K562 (cell line): ENCODE data around the gene KDM4C. TPM values are rescaled to one million over a fixed set of nuclear protein-coding genes. Genes with fewer than 3 reads are reported as not detected.

ENCODE experiments used
- BCL6 ChIP-seq: fragments of 250-450 bp; sonication (Bioruptor Pico); IDR thresholded peaks from 2 replicates; pipeline ENCODE4 v1.4.0; 2020
- CREB1 ChIP-seq, 2 experiments: sonication (generic) in 1 of 2; formaldehyde crosslinking in 1 of 2; IDR thresholded peaks; 2 replicates each; pipeline versions ENCODE4 v1.6.1 to v1.8.0; 2012 to 2022; ENCODE audit warnings: inconsistent platforms in 1 of 2, mild to moderate bottlenecking in 1 of 2, missing genetic modification reagents in 1 of 2, moderate library complexity in 1 of 2
- ELK1 ChIP-seq: sonication (generic); formaldehyde crosslinking; IDR thresholded peaks from 2 replicates; pipeline ENCODE4 v1.8.1; 2022; ENCODE audit warnings: missing genetic modification reagents
- FOXJ2 ChIP-seq: fragments of 200-800 bp; sonication (Bioruptor generic); IDR thresholded peaks from 2 replicates; pipeline ENCODE4 v1.6.1; 2016; ENCODE audit warnings: missing genetic modification characterization, missing compliant biosample characterization
- FOXJ3 ChIP-seq: sonication (generic); formaldehyde crosslinking; IDR thresholded peaks from 2 replicates; pipeline ENCODE4 v1.4.0; 2020; ENCODE audit warnings: mild to moderate bottlenecking, missing genetic modification reagents
- RAD51 ChIP-seq: fragments of 450-650 bp; IDR thresholded peaks from 2 replicates; pipeline ENCODE4 v1.7.1; 2016; ENCODE audit warnings: low read depth, mild to moderate bottlenecking, borderline replicate concordance
- REST ChIP-seq, 2 experiments: fragments of 450-650 bp; formaldehyde crosslinking in 1 of 2; IDR thresholded peaks; 2 replicates each; pipeline versions ENCODE4 v1.4.0 to v1.6.1; 2014 to 2020; ENCODE audit warnings: mild to moderate bottlenecking in 2 of 2, borderline replicate concordance in 1 of 2, low read depth in 1 of 2
- SPI1 ChIP-seq: IDR thresholded peaks from 2 replicates; pipeline ENCODE4 v1.6.1; 2011; ENCODE audit warnings: low read depth, low read length, control low read depth, borderline replicate concordance
- TFAM ChIP-seq: fragments of 250-450 bp; sonication (Bioruptor Pico); conservative IDR thresholded peaks from 2 replicates; pipeline ENCODE4 v1.5.0; 2021; ENCODE audit warnings: mild to moderate bottlenecking, moderate library complexity
- VEZF1 ChIP-seq: fragments of 200-800 bp; sonication (Bioruptor generic); IDR thresholded peaks from 2 replicates; pipeline ENCODE4 v1.6.1; 2017; ENCODE audit warnings: missing genetic modification characterization, missing compliant biosample characterization
- ZNF23 ChIP-seq: fragments of 250-450 bp; sonication (Bioruptor Pico); IDR thresholded peaks from 2 replicates; pipeline ENCODE4 v1.4.0; 2020; ENCODE audit warnings: mild to moderate bottlenecking
- ZNF586 ChIP-seq: fragments of 450-650 bp; formaldehyde crosslinking; conservative IDR thresholded peaks from 2 replicates; pipeline ENCODE4 v1.4.0; 2020; ENCODE audit warnings: mild to moderate bottlenecking, moderate library complexity
- polyA plus RNA-seq, 8 experiments: library from polyadenylated mRNA; depleted of rRNA in 4 of 8; stranded (reverse) in 5 of 8; unstranded in 3 of 8; fragments of >200 nt; fragmentation: Nextera tagmentation in 2 of 8; fragmentation: Illumina TruSeq in 1 of 8; extraction: Ambion mirVana in 2 of 8; extraction: Trizol in 1 of 8; gene quantifications; 2 replicates each; pipeline versions ENCODE4 v1.2.1 to v1.2.3, GENCODE V29; 2011 to 2014; ENCODE audit warnings: inconsistent platforms in 1 of 8, missing spikeins in 1 of 8
- total RNA-seq, 7 experiments: library from RNA; depleted of rRNA in 6 of 7; stranded (reverse); fragments of >200 nt in 6 of 7; fragmentation: Illumina TruSeq in 2 of 7; extraction: Trizol in 2 of 7; gene quantifications; 2 replicates each; pipeline versions ENCODE4 v1.2.1 to v1.2.3, GENCODE V29; 2011 to 2021; ENCODE audit warnings: low replicate concordance in 1 of 7
- TF ChIP-seq, protein P1 (sequence below), 2 experiments: fragments of 450-650 bp; IDR thresholded peaks; 2 replicates each; pipeline ENCODE4 v1.6.1; 2018; ENCODE audit warnings: mild to moderate bottlenecking in 2 of 2, low read depth in 1 of 2; ENCODE audit not compliant: partially characterized antibody in 2 of 2

The KDM4C gene
- total and polyA plus RNA-seq, 9 of the 15 experiments (the other 6 are each of a cell fraction or from before 2014, with no cell fraction given): 5.4 to 17.0 (median 12.6) TPM

GRCh38 chr9:6931913-6932312 is 174.1 kb downstream of the KDM4C start (continued):
- TF ChIP-seq REST (IDR thresholded peaks at IDR 0.05; ENCODE audit: borderline replicate concordance): no peak
- TF ChIP-seq REST (CRISPR knock-in tag; IDR thresholded peaks at IDR 0.05; ENCODE audit: low read depth): no peak
- TF ChIP-seq, protein P1, sequence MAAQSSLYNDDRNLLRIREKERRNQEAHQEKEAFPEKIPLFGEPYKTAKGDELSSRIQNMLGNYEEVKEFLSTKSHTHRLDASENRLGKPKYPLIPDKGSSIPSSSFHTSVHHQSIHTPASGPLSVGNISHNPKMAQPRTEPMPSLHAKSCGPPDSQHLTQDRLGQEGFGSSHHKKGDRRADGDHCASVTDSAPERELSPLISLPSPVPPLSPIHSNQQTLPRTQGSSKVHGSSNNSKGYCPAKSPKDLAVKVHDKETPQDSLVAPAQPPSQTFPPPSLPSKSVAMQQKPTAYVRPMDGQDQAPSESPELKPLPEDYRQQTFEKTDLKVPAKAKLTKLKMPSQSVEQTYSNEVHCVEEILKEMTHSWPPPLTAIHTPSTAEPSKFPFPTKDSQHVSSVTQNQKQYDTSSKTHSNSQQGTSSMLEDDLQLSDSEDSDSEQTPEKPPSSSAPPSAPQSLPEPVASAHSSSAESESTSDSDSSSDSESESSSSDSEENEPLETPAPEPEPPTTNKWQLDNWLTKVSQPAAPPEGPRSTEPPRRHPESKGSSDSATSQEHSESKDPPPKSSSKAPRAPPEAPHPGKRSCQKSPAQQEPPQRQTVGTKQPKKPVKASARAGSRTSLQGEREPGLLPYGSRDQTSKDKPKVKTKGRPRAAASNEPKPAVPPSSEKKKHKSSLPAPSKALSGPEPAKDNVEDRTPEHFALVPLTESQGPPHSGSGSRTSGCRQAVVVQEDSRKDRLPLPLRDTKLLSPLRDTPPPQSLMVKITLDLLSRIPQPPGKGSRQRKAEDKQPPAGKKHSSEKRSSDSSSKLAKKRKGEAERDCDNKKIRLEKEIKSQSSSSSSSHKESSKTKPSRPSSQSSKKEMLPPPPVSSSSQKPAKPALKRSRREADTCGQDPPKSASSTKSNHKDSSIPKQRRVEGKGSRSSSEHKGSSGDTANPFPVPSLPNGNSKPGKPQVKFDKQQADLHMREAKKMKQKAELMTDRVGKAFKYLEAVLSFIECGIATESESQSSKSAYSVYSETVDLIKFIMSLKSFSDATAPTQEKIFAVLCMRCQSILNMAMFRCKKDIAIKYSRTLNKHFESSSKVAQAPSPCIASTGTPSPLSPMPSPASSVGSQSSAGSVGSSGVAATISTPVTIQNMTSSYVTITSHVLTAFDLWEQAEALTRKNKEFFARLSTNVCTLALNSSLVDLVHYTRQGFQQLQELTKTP (IDR thresholded peaks at IDR 0.05; ENCODE audit: low read depth in 1 of 2, partially characterized antibody in 2 of 2): no peak
- no peak for TF ChIP-seq SPI1
- no peak for TF ChIP-seq ZNF23 (CRISPR knock-in tag)
- no peak for TF ChIP-seq ELK1
- no peak for TF ChIP-seq FOXJ2 (tag)
- no peak for TF ChIP-seq RAD51
- peak; percentile 53 for TF ChIP-seq VEZF1
- TF ChIP-seq FOXJ3 (CRISPR knock-in tag): no peak
- no peak for TF ChIP-seq CREB1 (IDR thresholded peaks at IDR 0.05)
- no peak for TF ChIP-seq CREB1 (CRISPR knock-in tag; IDR thresholded peaks at IDR 0.05)
- TF ChIP-seq TFAM: no peak
- no peak for TF ChIP-seq ZNF586
- no peak for TF ChIP-seq BCL6
